Caco-2 (cell line): ENCODE measurements around the gene GMFB. TPM values are rescaled to one million over a fixed set of nuclear protein-coding genes. Genes with fewer than 3 reads are reported as not detected.
"Not testable (repeated sequence)": the region's sequence is repeated elsewhere in the genome, so short reads cannot be mapped to it uniquely, and the experiment has no call there.

Experiments
- BruUV-seq: library from RNA; stranded (reverse); fragments of 400-500 nt; replicated peaks from 2 replicates; lab custom pipeline; 2021; lab: Mats Ljungman, UMichigan
- CTCF ChIA-PET: fragments of 300-600 bp; sonication (Branson Sonifier 250); formaldehyde crosslinking; loops from one replicate; lab custom pipeline; 2022; ENCODE audit warnings: antibody characterized with exemption; lab: Charles Lee
- POLR2A ChIA-PET: fragments of 300-600 bp; sonication (Branson Sonifier 250); formaldehyde crosslinking; loops from one replicate; lab custom pipeline; 2022; ENCODE audit warnings: antibody characterized with exemption; lab: Charles Lee
- DNase-seq, 2 experiments: peaks; one replicate each; pipeline versions ENCODE4 v3.0.0 to v3.0.0-alpha.2; 2020 to 2022
- H3K27me3 ChIP-seq: replicated peaks from 2 replicates; pipeline ENCODE4 v1.6.0; 2011; ENCODE audit warnings: low read length; ENCODE audit not compliant: control insufficient read depth, insufficient read depth
- H3K36me3 ChIP-seq: 2 replicates; pipeline ENCODE4 v1.5.1; 2011; ENCODE audit warnings: low read length; ENCODE audit not compliant: control insufficient read depth, insufficient read depth
- H3K4me1 ChIP-seq: fragments of 250-450 bp; sonication (Bioruptor Pico); 2 replicates; pipeline ENCODE4 v1.5.1; 2020; ENCODE audit warnings: mild to moderate bottlenecking
- H3K4me3 ChIP-seq: 2 replicates; pipeline ENCODE4 v1.5.1; 2011; ENCODE audit warnings: low read depth, mild to moderate bottlenecking, control low read depth, low read length
- H3K9me3 ChIP-seq: fragments of 250-450 bp; sonication (Bioruptor Pico); 2 replicates; pipeline ENCODE4 v1.5.1; 2020; ENCODE audit warnings: mild to moderate bottlenecking, moderate library complexity
- H3K27ac Mint-ChIP-seq: one replicate; pipeline ENCODE4 v1.8.0; 2022; ENCODE audit warnings: mixed read lengths; ENCODE audit not compliant: unreplicated experiment
- H3K27me3 Mint-ChIP-seq: one replicate; pipeline ENCODE4 v1.8.0; 2022; ENCODE audit warnings: mixed read lengths; ENCODE audit not compliant: insufficient read depth, unreplicated experiment
- H3K36me3 Mint-ChIP-seq: one replicate; pipeline ENCODE4 v1.8.0; 2022; ENCODE audit warnings: mild to moderate bottlenecking, mixed read lengths; ENCODE audit not compliant: insufficient read depth, unreplicated experiment
- H3K4me1 Mint-ChIP-seq: one replicate; pipeline ENCODE4 v1.8.0; 2022; ENCODE audit warnings: low read depth, mixed read lengths; ENCODE audit not compliant: unreplicated experiment
- H3K4me3 Mint-ChIP-seq: one replicate; pipeline ENCODE4 v1.8.0; 2022; ENCODE audit warnings: mild to moderate bottlenecking, moderate library complexity, mixed read lengths; ENCODE audit not compliant: unreplicated experiment
- H3K9me3 Mint-ChIP-seq: one replicate; pipeline ENCODE4 v1.8.0; 2022; ENCODE audit warnings: mixed read lengths; ENCODE audit not compliant: unreplicated experiment
- intact Hi-C: fragments of 100-400 bp; cut with micrococcal nuclease; formaldehyde crosslinking; loops from one replicate; pipeline ENCODE4 v1.10.0; 2022; ENCODE audit not compliant: unreplicated experiment
- total RNA-seq: library from RNA; stranded (reverse); gene quantifications from 2 replicates; pipeline ENCODE4 v1.2.3, GENCODE V29; 2022
- TF ChIP-seq, protein P1 (sequence below), 2 experiments: fragments of 200-600 bp in 1 of 2; IDR thresholded peaks; 1 replicate in 1 of 2; 2 replicates in 1 of 2; pipeline versions ENCODE4 v1.5.1 to v1.8.0; 2011 to 2022; ENCODE audit warnings: antibody characterized with exemption in 1 of 2, control low read depth in 1 of 2, inconsistent platforms in 1 of 2, low read depth in 1 of 2, low read length in 1 of 2, mild to moderate bottlenecking in 1 of 2, moderate library complexity in 1 of 2; ENCODE audit not compliant: insufficient read depth in 1 of 2, severe bottlenecking in 1 of 2, unreplicated experiment in 1 of 2

GMFB gene
- total RNA-seq, 1 experiment from 2014 or later: 67.4 TPM

DNA sequence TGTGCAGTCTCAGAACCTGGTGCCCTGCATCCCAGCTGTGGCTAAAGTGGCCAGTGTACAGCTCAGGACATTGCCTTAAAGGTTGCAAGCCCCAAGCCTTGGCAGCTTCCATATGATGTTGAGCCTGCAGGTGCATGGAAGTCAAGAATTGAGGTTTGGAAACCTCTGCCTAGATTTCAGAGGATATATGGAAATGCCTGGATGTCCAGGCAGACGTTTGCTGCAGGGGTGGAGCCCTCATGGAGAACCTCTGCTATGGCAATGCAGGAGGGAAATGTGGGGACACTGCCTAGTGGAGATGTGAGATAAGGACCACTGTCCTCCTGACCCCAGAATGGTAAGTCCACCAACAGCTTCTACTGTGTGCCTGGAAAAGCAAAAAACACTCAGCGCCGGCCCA is 29.7 kb downstream of the GMFB start:
- POLR2A ChIA-PET: no interaction called here

GRCh38 chr14:54458536-54458935 is 30.2 kb downstream of the GMFB start:
- DNase-seq, H3K27ac Mint-ChIP-seq, H3K36me3 Mint-ChIP-seq, POLR2A ChIA-PET, CTCF ChIA-PET, H3K4me1 ChIP-seq, H3K27me3 ChIP-seq, H3K4me1 Mint-ChIP-seq, H3K27me3 Mint-ChIP-seq, H3K4me3 Mint-ChIP-seq, BruUV-seq, H3K4me3 ChIP-seq, H3K36me3 ChIP-seq, intact Hi-C loops: not testable (repeated sequence)
- peaks cover 15% of the 10 kb centered on the region for H3K9me3 ChIP-seq
- peaks cover 15% of the 10 kb centered on the region for H3K9me3 Mint-ChIP-seq

More for the DNA sequence above, 29.7 kb downstream of the GMFB start:
- TF ChIP-seq, protein P1, sequence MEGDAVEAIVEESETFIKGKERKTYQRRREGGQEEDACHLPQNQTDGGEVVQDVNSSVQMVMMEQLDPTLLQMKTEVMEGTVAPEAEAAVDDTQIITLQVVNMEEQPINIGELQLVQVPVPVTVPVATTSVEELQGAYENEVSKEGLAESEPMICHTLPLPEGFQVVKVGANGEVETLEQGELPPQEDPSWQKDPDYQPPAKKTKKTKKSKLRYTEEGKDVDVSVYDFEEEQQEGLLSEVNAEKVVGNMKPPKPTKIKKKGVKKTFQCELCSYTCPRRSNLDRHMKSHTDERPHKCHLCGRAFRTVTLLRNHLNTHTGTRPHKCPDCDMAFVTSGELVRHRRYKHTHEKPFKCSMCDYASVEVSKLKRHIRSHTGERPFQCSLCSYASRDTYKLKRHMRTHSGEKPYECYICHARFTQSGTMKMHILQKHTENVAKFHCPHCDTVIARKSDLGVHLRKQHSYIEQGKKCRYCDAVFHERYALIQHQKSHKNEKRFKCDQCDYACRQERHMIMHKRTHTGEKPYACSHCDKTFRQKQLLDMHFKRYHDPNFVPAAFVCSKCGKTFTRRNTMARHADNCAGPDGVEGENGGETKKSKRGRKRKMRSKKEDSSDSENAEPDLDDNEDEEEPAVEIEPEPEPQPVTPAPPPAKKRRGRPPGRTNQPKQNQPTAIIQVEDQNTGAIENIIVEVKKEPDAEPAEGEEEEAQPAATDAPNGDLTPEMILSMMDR (IDR thresholded peaks at IDR 0.05; ENCODE audit: insufficient read depth in 1 of 2, low read depth in 1 of 2, low read length in 1 of 2, severe bottlenecking in 1 of 2, unreplicated experiment in 1 of 2): no peak
- H3K27me3 ChIP-seq: no peaks in the 10 kb centered on the region
- Mint-ChIP-seq H3K27ac (no peak overlapping the region), H3K9me3 (peaks cover 15% of the 10 kb centered on the region), H3K27me3 (no peaks in the 10 kb centered on the region), H3K4me1 (no peaks in the 10 kb centered on the region), H3K36me3 (no peaks in the 10 kb centered on the region), H3K4me3 (no peak overlapping the region)
- intact Hi-C loops: no loop called here
- no peak overlapping the region for H3K4me3 ChIP-seq
- peaks cover 15% of the 10 kb centered on the region for H3K9me3 ChIP-seq
- no TSS peak for BruUV-seq
- DNase-seq: no peak
- no peaks in the 10 kb centered on the region for H3K36me3 ChIP-seq
- no peaks in the 10 kb centered on the region for H3K4me1 ChIP-seq
- CTCF ChIA-PET: no interaction called here

DNA sequence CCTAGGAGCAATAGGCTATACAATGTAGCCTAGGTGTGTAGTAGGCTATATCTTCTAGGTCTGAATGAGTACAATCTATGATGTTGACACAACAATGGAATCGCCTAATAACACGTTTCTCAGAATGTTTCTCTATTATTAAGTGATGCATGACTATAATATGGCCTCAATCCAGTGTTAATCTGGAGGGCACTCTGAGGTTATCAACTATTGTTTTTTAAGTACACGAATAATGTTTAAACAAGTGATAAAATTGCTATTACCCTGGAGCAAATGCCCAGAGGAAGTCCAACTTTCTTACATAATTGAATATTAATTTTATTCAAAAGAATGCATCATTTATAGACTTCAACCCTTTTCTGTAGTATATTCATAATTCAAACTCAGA is 31.2 kb downstream of the GMFB start:
- DNase-seq: no peak
- Histone ChIP-seq H3K4me3 (no peak overlapping the region), H3K27me3 (no peaks in the 10 kb centered on the region), H3K9me3 (peaks cover 15% of the 10 kb centered on the region), H3K4me1 (no peaks in the 10 kb centered on the region), H3K36me3 (no peaks in the 10 kb centered on the region)
- ChIA-PET POLR2A (no interaction called here), CTCF (no interaction called here)
- no peaks in the 10 kb centered on the region for H3K36me3 Mint-ChIP-seq
- H3K27me3 Mint-ChIP-seq: no peaks in the 10 kb centered on the region
- TF ChIP-seq, protein P1 (IDR thresholded peaks at IDR 0.05; ENCODE audit: insufficient read depth in 1 of 2, low read depth in 1 of 2, low read length in 1 of 2, severe bottlenecking in 1 of 2, unreplicated experiment in 1 of 2): no peak
- peaks cover 15% of the 10 kb centered on the region for H3K9me3 Mint-ChIP-seq
- H3K27ac Mint-ChIP-seq: no peak overlapping the region
- H3K4me1 Mint-ChIP-seq: no peaks in the 10 kb centered on the region
- no TSS peak for BruUV-seq
- intact Hi-C loops: no loop called here
- H3K4me3 Mint-ChIP-seq: no peak overlapping the region

DNA sequence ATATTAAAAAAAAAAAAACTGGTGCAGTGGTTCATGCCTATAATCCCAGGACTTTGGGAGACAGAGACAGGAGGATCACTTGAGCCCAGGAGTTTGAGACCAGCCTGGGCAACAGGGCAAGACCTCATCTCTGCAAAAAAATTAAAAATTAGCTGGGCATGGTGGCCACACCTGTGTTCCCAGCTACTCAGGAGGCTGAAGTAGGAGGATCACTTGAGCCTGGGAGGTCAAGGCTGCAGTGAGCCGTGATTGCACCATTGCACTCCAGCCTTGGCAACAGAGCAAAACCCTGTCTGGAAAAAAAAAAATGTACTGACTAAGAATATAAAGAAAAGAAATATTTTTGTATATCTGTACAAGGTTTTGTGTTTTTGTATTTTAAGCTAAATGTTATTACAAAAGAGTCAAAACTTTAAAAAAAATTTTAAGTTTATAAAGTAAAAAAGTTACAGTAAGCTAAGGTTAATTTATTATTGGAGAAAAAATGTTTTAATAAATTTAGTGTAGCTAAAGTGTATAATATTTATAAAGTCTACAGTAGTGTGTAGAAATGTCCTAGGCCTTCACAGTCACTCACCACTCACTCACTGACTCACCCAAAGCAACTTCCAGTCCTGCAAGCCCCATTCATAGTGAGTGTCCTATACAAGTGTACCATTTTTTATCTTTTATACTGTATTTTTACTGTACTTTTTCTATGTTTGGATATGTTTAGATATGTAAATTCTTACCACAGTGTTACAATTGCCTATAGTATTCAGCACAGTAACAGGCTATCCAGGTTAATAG is 31.8 kb downstream of the GMFB start:
- BruUV-seq, H3K4me3 ChIP-seq, H3K27ac Mint-ChIP-seq, H3K36me3 ChIP-seq, H3K36me3 Mint-ChIP-seq, POLR2A ChIA-PET, H3K4me1 ChIP-seq, H3K27me3 Mint-ChIP-seq, H3K27me3 ChIP-seq, DNase-seq, CTCF ChIA-PET, H3K4me3 Mint-ChIP-seq, H3K4me1 Mint-ChIP-seq, intact Hi-C loops: not testable (repeated sequence)
- peaks cover 15% of the 10 kb centered on the region for H3K9me3 Mint-ChIP-seq
- H3K9me3 ChIP-seq: peaks cover 15% of the 10 kb centered on the region
